HT1080 (cell line): ENCODE data around the gene CIB4. TPM values are rescaled to one million over a fixed set of nuclear protein-coding genes. Genes with fewer than 3 reads are reported as not detected.

ENCODE experiments used
- DNase-seq: peaks from one replicate; pipeline ENCODE4 v3.0.0-alpha.2; 2015; ENCODE audit warnings: low read depth
- total RNA-seq: library from RNA; depleted of rRNA; stranded (reverse); fragments of >200 nt; shearing (Covaris generic); gene quantifications from 2 replicates; pipeline ENCODE4 v1.2.3, GENCODE V29; 2014

The CIB4 gene
- total RNA-seq, 1 experiment from 2014 or later: not detected

GRCh38 chr2:26583381-26583911 lies 57.7 kb downstream of the CIB4 start:
- no peak for DNase-seq

GRCh38 chr2:26582890-26583289 lies 58.3 kb downstream of the CIB4 start:
- no peak for DNase-seq

- DNase-seq: no peak
Observed at GRCh38 chr2:26581991-26582842, 58.9 kb downstream of the CIB4 start.

- DNase-seq: no peak
Observed at GRCh38 chr2:26581266-26581990, 59.7 kb downstream of the CIB4 start.

GRCh38 chr2:26580751-26581150 lies 60.4 kb downstream of the CIB4 start:
- no peak for DNase-seq

- DNase-seq: no peak
Observed at GRCh38 chr2:26580151-26580550, 61.0 kb downstream of the CIB4 start.

GRCh38 chr2:26579723-26580040 lies 61.5 kb downstream of the CIB4 start:
- no peak for DNase-seq

- no peak for DNase-seq
Observed at GRCh38 chr2:26579025-26579722, 62.0 kb downstream of the CIB4 start.

- no peak for DNase-seq
Observed at GRCh38 chr2:26578581-26578980, 62.6 kb downstream of the CIB4 start.

GRCh38 chr2:26578113-26578458 lies 63.1 kb downstream of the CIB4 start:
- DNase-seq: no peak

GRCh38 chr2:26577442-26578112 lies 63.6 kb downstream of the CIB4 start:
- peak; percentile 53 for DNase-seq

GRCh38 chr2:26576565-26577441 lies 64.4 kb downstream of the CIB4 start:
- DNase-seq: no peak

GRCh38 chr2:26575836-26576564 lies 65.2 kb downstream of the CIB4 start:
- DNase-seq: no peak

GRCh38 chr2:26574900-26575560 lies 66.1 kb downstream of the CIB4 start:
- DNase-seq: no peak

GRCh38 chr2:26574066-26574899 lies 66.9 kb downstream of the CIB4 start:
- no peak for DNase-seq

- no peak for DNase-seq
Observed at GRCh38 chr2:26573241-26573925, 67.8 kb downstream of the CIB4 start.

GRCh38 chr2:26572591-26572990 lies 68.6 kb downstream of the CIB4 start:
- DNase-seq: no peak

GRCh38 chr2:26571316-26571715 lies 69.8 kb downstream of the CIB4 start:
- no peak for DNase-seq
